Measurements from ENCODE around the gene TOR1B. TPM values are rescaled to one million over a fixed set of nuclear protein-coding genes. Genes with fewer than 3 reads are reported as not detected.
A peak's percentile ranks its signal among the peaks of the same experiment; 100 is the strongest.

Gene TOR1B
- total and polyA plus RNA-seq, 4 donors = 12.8 to 31.9 (median 17.8) TPM

DNA sequence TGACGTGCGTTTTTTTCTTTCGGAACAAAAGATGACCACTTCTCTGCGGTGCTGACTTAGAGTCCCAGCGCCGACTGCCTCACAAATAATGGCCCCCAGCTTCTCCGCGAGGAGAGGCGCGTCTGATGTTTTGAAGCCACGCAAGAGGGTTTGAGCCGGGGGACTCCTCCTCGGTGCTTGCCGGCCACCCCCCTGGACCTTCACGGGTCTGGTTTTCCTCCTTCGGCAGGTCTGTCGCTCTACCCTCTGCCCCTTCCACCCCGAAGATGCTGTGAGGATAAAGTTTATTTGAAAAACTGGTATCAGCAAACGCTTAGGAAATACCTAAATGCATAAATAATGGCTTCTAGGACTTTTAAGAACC, 32.9 kb downstream of the TOR1B start:
- WGBS = 1% methylated on average over 19 of the region's 19 CpGs
- no peaks in the 10 kb centered on the region for H3K9me3 ChIP-seq (ENCODE audit: control insufficient read depth in 4 of 4, low read length in 3 of 4)
- H3K27ac ChIP-seq (ENCODE audit: low read depth in 1 of 2, low read length in 2 of 2) = peak overlapping the region in 1 of 2 donors; percentile 49
- peaks cover 0 to 24% (median 19%) of the 10 kb centered on the region in 4 donors for H3K4me1 ChIP-seq (ENCODE audit: control insufficient read depth in 4 of 4, insufficient read depth in 4 of 4, low read length in 3 of 4)
- no peaks in the 10 kb centered on the region for H3K27me3 ChIP-seq (ENCODE audit: control insufficient read depth in 4 of 4, insufficient read depth in 4 of 4, low read length in 3 of 4)
- peak overlapping the region; percentile 76 to 84 for H3K9ac ChIP-seq (ENCODE audit: low read depth in 1 of 2, low read length in 2 of 2)
- DNase-seq (ENCODE audit: low spot score) = no peak
- peaks cover 3 to 17% (median 16%) of the 10 kb centered on the region in 4 donors for H3K36me3 ChIP-seq (ENCODE audit: control insufficient read depth in 4 of 4, insufficient read depth in 3 of 4, low read depth in 1 of 4, low read length in 3 of 4)
- TF ChIP-seq, protein P1, sequence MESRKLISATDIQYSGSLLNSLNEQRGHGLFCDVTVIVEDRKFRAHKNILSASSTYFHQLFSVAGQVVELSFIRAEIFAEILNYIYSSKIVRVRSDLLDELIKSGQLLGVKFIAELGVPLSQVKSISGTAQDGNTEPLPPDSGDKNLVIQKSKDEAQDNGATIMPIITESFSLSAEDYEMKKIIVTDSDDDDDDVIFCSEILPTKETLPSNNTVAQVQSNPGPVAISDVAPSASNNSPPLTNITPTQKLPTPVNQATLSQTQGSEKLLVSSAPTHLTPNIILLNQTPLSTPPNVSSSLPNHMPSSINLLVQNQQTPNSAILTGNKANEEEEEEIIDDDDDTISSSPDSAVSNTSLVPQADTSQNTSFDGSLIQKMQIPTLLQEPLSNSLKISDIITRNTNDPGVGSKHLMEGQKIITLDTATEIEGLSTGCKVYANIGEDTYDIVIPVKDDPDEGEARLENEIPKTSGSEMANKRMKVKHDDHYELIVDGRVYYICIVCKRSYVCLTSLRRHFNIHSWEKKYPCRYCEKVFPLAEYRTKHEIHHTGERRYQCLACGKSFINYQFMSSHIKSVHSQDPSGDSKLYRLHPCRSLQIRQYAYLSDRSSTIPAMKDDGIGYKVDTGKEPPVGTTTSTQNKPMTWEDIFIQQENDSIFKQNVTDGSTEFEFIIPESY (IDR thresholded peaks at IDR 0.05) = no peak
- TF ChIP-seq GABPA (IDR thresholded peaks at IDR 0.05 in 1 of 2, conservative IDR thresholded peaks at IDR 0.05 in 1 of 2) (no peak), YY1 (IDR thresholded peaks at IDR 0.05) (no peak), FOXA1 (IDR thresholded peaks at IDR 0.05) (no peak), EGR1 (IDR thresholded peaks at IDR 0.05; ENCODE audit: low read depth in 2 of 2) (no peak), SP1 (IDR thresholded peaks at IDR 0.05) (no peak), RXRA (IDR thresholded peaks at IDR 0.05) (no peak), TAF1 (conservative IDR thresholded peaks at IDR 0.05) (no peak)
- peak overlapping the region; percentile 56 to 94 (median 86) for H3K4me3 ChIP-seq (ENCODE audit: low read depth in 1 of 3, low read length in 3 of 3)

DNA sequence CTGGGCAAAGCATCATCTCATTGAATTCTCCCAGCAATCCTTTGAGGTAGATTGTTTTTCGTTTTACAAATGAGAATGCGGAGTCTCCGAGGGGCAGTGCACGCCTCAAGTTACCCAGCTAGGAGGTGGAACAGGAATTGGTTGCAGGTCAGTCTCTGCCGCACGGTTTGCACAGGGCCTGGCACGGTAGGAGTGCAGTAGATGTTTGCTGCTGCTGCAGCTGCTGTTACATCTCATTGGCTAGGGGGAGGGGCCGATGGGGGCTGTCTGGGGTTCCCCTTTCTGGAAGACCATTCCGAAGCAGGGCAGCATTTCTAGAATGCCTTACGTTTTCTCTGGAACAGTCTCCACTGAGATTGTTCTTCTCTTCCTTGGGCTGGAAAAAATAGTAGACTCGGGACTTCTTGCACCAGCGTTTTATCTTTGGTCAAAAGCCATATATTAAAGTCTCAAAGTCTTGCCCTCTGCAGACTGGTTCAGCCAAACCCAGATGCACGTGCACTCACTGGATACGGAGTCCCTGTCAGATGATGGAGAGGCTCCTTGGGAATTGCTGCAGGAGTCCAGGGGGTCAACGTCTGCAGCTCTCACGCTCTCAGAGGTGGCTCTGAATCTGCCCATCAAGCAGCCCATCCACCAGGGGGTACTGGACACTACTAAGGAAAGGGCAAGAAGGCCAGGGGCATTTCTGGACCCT, 33.5 kb downstream of the TOR1B start:
- H3K27ac ChIP-seq (ENCODE audit: low read depth in 1 of 2, low read length in 2 of 2) = no peak overlapping the region

More for the DNA sequence above, 33.5 kb downstream of the TOR1B start:
- WGBS = 64% methylated on average over 16 of the region's 16 CpGs
- Histone ChIP-seq H3K9ac (ENCODE audit: low read depth in 1 of 2, low read length in 2 of 2) (peak overlapping the region; percentile 76 to 84), H3K9me3 (ENCODE audit: control insufficient read depth in 4 of 4, low read length in 3 of 4) (no peaks in the 10 kb centered on the region), H3K36me3 (ENCODE audit: control insufficient read depth in 4 of 4, insufficient read depth in 3 of 4, low read depth in 1 of 4, low read length in 3 of 4) (peaks cover 1 to 12% (median 12%) of the 10 kb centered on the region in 4 donors), H3K27me3 (ENCODE audit: control insufficient read depth in 4 of 4, insufficient read depth in 4 of 4, low read length in 3 of 4) (no peaks in the 10 kb centered on the region), H3K4me1 (ENCODE audit: control insufficient read depth in 4 of 4, insufficient read depth in 4 of 4, low read length in 3 of 4) (peaks cover 0 to 24% (median 19%) of the 10 kb centered on the region in 4 donors), H3K4me3 (ENCODE audit: low read depth in 1 of 3, low read length in 3 of 3) (peak overlapping the region; percentile 56 to 94 (median 86))
- DNase-seq (ENCODE audit: low spot score) = no peak
- TF ChIP-seq HNF4G (IDR thresholded peaks at IDR 0.05) (no peak), RAD21 (IDR thresholded peaks at IDR 0.05) (no peak), FOXA1 (IDR thresholded peaks at IDR 0.05) (no peak), EGR1 (IDR thresholded peaks at IDR 0.05; ENCODE audit: low read depth in 2 of 2) (no peak), FOXA2 (IDR thresholded peaks at IDR 0.05) (no peak), TAF1 (conservative IDR thresholded peaks at IDR 0.05) (no peak), HNF4A (conservative IDR thresholded peaks at IDR 0.05) (no peak), JUND (IDR thresholded peaks at IDR 0.05) (no peak)
- TF ChIP-seq, protein P2, sequence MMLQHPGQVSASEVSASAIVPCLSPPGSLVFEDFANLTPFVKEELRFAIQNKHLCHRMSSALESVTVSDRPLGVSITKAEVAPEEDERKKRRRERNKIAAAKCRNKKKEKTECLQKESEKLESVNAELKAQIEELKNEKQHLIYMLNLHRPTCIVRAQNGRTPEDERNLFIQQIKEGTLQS (IDR thresholded peaks at IDR 0.05) = no peak
- TF ChIP-seq, protein P3, sequence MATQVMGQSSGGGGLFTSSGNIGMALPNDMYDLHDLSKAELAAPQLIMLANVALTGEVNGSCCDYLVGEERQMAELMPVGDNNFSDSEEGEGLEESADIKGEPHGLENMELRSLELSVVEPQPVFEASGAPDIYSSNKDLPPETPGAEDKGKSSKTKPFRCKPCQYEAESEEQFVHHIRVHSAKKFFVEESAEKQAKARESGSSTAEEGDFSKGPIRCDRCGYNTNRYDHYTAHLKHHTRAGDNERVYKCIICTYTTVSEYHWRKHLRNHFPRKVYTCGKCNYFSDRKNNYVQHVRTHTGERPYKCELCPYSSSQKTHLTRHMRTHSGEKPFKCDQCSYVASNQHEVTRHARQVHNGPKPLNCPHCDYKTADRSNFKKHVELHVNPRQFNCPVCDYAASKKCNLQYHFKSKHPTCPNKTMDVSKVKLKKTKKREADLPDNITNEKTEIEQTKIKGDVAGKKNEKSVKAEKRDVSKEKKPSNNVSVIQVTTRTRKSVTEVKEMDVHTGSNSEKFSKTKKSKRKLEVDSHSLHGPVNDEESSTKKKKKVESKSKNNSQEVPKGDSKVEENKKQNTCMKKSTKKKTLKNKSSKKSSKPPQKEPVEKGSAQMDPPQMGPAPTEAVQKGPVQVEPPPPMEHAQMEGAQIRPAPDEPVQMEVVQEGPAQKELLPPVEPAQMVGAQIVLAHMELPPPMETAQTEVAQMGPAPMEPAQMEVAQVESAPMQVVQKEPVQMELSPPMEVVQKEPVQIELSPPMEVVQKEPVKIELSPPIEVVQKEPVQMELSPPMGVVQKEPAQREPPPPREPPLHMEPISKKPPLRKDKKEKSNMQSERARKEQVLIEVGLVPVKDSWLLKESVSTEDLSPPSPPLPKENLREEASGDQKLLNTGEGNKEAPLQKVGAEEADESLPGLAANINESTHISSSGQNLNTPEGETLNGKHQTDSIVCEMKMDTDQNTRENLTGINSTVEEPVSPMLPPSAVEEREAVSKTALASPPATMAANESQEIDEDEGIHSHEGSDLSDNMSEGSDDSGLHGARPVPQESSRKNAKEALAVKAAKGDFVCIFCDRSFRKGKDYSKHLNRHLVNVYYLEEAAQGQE (IDR thresholded peaks at IDR 0.05) = no peak

Data from liver (tissue), 9 donors.